OCI-LY1 (cell line): ENCODE results near the gene KIRREL3.

ENCODE experiments used
- H2AFZ ChIP-seq: fragments of 200-600 bp; sonication (generic), shearing (Covaris generic); 2 replicates; pipeline ENCODE4 v1.6.0; 2014; ENCODE audit warnings: antibody characterized with exemption, mild to moderate bottlenecking, low read length
- H3F3A ChIP-seq: fragments of 200-600 bp; sonication (generic), shearing (Covaris generic); 2 replicates; pipeline ENCODE4 v1.6.0; 2014; ENCODE audit warnings: mild to moderate bottlenecking, antibody characterized with exemption, low read length, moderate library complexity; ENCODE audit not compliant: insufficient read depth
- H3K27ac ChIP-seq: fragments of 200-600 bp; sonication (generic); 2 replicates; pipeline ENCODE4 v1.5.1; 2014; ENCODE audit warnings: low read length, mixed run types, mild to moderate bottlenecking, low read depth; ENCODE audit not compliant: poor library complexity, severe bottlenecking
- H3K27me3 ChIP-seq: fragments of 200-600 bp; sonication (generic); 2 replicates; pipeline ENCODE4 v1.6.0; 2014; ENCODE audit warnings: antibody characterized with exemption, mild to moderate bottlenecking, low read length, moderate library complexity; ENCODE audit not compliant: insufficient read depth
- H3K36me3 ChIP-seq: fragments of 200-600 bp; sonication (generic); 2 replicates; pipeline ENCODE4 v1.6.1; 2014; ENCODE audit warnings: mild to moderate bottlenecking, antibody characterized with exemption, low read length, moderate library complexity, mixed read lengths; ENCODE audit not compliant: insufficient read depth
- H3K4me1 ChIP-seq: fragments of 200-600 bp; sonication (generic); 2 replicates; pipeline ENCODE4 v1.5.1; 2014; ENCODE audit warnings: mild to moderate bottlenecking, low read length, moderate library complexity; ENCODE audit not compliant: insufficient read depth, severe bottlenecking
- H3K4me2 ChIP-seq: fragments of 200-600 bp; sonication (generic), shearing (Covaris generic); 2 replicates; pipeline ENCODE4 v1.6.1; 2014; ENCODE audit warnings: low read length
- H3K4me3 ChIP-seq: fragments of 200-600 bp; sonication (generic); 2 replicates; pipeline ENCODE4 v1.5.1; 2014; ENCODE audit warnings: low read length, low read depth, mild to moderate bottlenecking, mixed read lengths; ENCODE audit not compliant: poor library complexity, severe bottlenecking
- H3K79me2 ChIP-seq: fragments of 200-600 bp; shearing (Covaris generic); 2 replicates; pipeline ENCODE4 v1.6.1; 2016; ENCODE audit warnings: mixed run types, low read length, mixed read lengths; ENCODE audit not compliant: insufficient read depth
- H3K9ac ChIP-seq: fragments of 200-600 bp; sonication (generic), shearing (Covaris generic); 2 replicates; pipeline ENCODE4 v1.6.1; 2014; ENCODE audit warnings: mild to moderate bottlenecking, low read length, mixed read lengths
- H3K9me2 ChIP-seq: fragments of 200-600 bp; sonication (generic), shearing (Covaris generic); 2 replicates; pipeline ENCODE4 v1.6.1; 2014; ENCODE audit warnings: low read depth, mild to moderate bottlenecking, low read length, mixed read lengths
- H3K9me3 ChIP-seq: fragments of 200-600 bp; shearing (Covaris generic); 2 replicates; pipeline ENCODE4 v1.6.1; 2014; ENCODE audit warnings: low read length, mixed read lengths
- H4K20me1 ChIP-seq: fragments of 200-600 bp; sonication (generic), shearing (Covaris generic); 2 replicates; pipeline ENCODE4 v1.6.0; 2016; ENCODE audit warnings: mild to moderate bottlenecking, low read length; ENCODE audit not compliant: insufficient read depth
- EZH2 ChIP-seq: fragments of 200-600 bp; sonication (generic), shearing (Covaris generic); IDR thresholded peaks from 2 replicates; pipeline ENCODE4 v1.8.0; 2017; ENCODE audit warnings: borderline replicate concordance, mixed run types, mild to moderate bottlenecking, antibody characterized with exemption, low read length, moderate library complexity, mixed read lengths
- TF ChIP-seq, protein P1 (sequence below): fragments of 200-600 bp; sonication (generic), shearing (Covaris generic); IDR thresholded peaks from 2 replicates; pipeline ENCODE4 v1.5.1; 2017; ENCODE audit warnings: mild to moderate bottlenecking, antibody characterized with exemption, low read length, moderate library complexity, mixed read lengths

The KIRREL3 gene

DNA sequence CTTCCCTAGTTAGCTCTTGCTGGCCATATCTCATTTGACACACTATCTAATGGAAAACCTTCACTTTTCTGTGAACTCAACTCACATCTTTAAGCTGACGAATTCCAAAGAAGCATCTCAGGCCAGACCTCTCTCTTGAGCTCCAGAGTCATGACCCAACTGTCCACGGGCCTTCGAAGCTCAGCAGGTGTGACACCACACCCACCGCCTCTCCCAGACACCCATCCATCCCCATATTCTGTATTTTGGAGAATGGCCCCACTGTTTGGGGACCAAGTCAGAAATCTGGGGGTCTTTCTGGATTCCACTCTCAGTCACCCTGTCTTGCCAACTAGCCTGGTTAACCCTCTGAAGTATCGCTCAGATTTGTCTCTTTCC is 519.3 kb downstream of the KIRREL3 start:
- Histone ChIP-seq H3K27me3 (no peaks in the 10 kb centered on the region), H3F3A (no peaks in the 10 kb centered on the region), H3K79me2 (no peaks in the 10 kb centered on the region), H2AFZ (no peak overlapping the region), H3K27ac (no peak overlapping the region), H3K9me2 (no peaks in the 10 kb centered on the region), H4K20me1 (no peaks in the 10 kb centered on the region), H3K9me3 (no peaks in the 10 kb centered on the region), H3K4me1 (peaks cover 10% of the 10 kb centered on the region), H3K4me2 (no peak overlapping the region), H3K36me3 (no peaks in the 10 kb centered on the region), H3K9ac (no peak overlapping the region), H3K4me3 (no peak overlapping the region)
- no peak for TF ChIP-seq EZH2
- TF ChIP-seq, protein P1, sequence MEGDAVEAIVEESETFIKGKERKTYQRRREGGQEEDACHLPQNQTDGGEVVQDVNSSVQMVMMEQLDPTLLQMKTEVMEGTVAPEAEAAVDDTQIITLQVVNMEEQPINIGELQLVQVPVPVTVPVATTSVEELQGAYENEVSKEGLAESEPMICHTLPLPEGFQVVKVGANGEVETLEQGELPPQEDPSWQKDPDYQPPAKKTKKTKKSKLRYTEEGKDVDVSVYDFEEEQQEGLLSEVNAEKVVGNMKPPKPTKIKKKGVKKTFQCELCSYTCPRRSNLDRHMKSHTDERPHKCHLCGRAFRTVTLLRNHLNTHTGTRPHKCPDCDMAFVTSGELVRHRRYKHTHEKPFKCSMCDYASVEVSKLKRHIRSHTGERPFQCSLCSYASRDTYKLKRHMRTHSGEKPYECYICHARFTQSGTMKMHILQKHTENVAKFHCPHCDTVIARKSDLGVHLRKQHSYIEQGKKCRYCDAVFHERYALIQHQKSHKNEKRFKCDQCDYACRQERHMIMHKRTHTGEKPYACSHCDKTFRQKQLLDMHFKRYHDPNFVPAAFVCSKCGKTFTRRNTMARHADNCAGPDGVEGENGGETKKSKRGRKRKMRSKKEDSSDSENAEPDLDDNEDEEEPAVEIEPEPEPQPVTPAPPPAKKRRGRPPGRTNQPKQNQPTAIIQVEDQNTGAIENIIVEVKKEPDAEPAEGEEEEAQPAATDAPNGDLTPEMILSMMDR: no peak

DNA sequence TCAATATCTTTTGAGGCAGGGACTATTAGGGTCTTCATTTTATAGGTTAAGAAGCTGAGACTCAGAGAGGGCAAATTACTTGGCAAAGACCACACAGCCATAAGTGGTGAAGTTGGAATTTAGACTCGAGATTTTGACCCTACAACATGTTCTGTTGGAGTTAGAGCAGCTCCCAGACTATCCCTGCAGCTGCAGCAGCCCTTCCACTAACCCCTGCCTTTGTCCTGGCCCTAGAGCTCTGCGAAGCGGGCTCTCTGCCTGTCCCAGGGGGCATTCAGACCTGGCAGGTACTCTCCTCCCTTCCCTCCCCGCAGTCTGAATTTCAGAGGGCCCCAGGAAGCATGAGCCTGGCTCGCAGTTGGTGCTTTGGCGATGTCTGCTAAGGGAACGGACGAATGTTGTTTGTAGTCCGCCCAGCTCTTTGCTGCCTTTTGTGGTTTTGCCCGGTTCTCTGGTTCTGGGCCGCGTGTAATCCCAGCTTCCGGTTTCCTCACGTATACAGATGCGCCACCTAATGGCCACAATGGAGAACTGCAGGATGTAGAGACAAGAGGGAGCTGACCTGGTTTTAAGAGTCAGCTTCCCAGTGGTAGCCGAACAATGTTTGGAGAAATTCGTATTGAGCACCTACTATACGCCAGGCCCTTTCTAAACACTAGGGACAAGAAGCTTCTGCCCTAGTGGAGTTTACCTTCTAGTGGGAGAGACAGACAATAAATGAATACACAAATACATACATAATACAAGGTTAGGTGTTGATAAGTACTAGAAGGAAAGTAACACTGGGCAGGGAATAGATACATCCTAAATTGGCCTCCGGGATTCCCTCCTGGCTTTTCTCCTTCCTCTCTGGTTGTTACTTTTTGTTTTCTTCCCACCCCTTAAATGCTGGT is 519.9 kb downstream of the KIRREL3 start:
- Histone ChIP-seq H3K4me3 (peak overlapping the region; percentile 42), H2AFZ (peak overlapping the region; percentile 78; the same call in 1 of the 2 replicates), H3K9me3 (no peaks in the 10 kb centered on the region), H4K20me1 (no peaks in the 10 kb centered on the region), H3K27ac (no peak overlapping the region), H3K4me2 (peak overlapping the region; percentile 73), H3K79me2 (no peaks in the 10 kb centered on the region), H3K9ac (peak overlapping the region; percentile 48; the same call in 1 of the 2 replicates), H3K36me3 (no peaks in the 10 kb centered on the region), H3K4me1 (peaks cover 10% of the 10 kb centered on the region), H3F3A (no peaks in the 10 kb centered on the region), H3K27me3 (no peaks in the 10 kb centered on the region), H3K9me2 (no peaks in the 10 kb centered on the region)
- TF ChIP-seq EZH2: no peak
- TF ChIP-seq, protein P1: peak; percentile 76

GRCh38 chr11:126480015-126480409 is 520.6 kb downstream of the KIRREL3 start:
- no peak for TF ChIP-seq EZH2
- TF ChIP-seq, protein P1: no peak
- Histone ChIP-seq H3K27ac (no peak overlapping the region), H2AFZ (no peak overlapping the region), H3K27me3 (no peaks in the 10 kb centered on the region), H3K9me3 (no peaks in the 10 kb centered on the region), H3K9me2 (no peaks in the 10 kb centered on the region), H4K20me1 (no peaks in the 10 kb centered on the region), H3K79me2 (no peaks in the 10 kb centered on the region), H3K4me1 (peaks cover 8% of the 10 kb centered on the region), H3K4me3 (no peak overlapping the region), H3K9ac (no peak overlapping the region), H3K4me2 (no peak overlapping the region), H3K36me3 (no peaks in the 10 kb centered on the region), H3F3A (no peaks in the 10 kb centered on the region)
